ENCODE data around the gene PLCB2. TPM values are rescaled to one million over a fixed set of nuclear protein-coding genes. Genes with fewer than 3 reads are reported as not detected.

The PLCB2 gene
- total and polyA plus RNA-seq, 8 donors: 3.5 to 12.5 (median 5.5) TPM

GRCh38 chr15:40345225-40345866 lies 37.6 kb upstream of the PLCB2 start:
- Histone ChIP-seq H3K4me1 (peaks cover 33 to 74% (median 68%) of the 10 kb centered on the region in 4 donors), H3K36me3 (no peaks in the 10 kb centered on the region), H3K27ac (peak overlapping the region; percentile 37 to 74 (median 71)), H3K9me3 (no peaks in the 10 kb centered on the region), H3K4me3 (peak overlapping the region in 1 of 4 donors; percentile 3), H3K27me3 (no peaks in the 10 kb centered on the region)
- DNase-seq: no peak
- WGBS, 5 donors: 70 to 77% (median 74%) methylated on average over 4 to 10 of the region's 10 CpGs
- intact Hi-C loops (cut with DNase I; ENCODE audit: low total_unique reads): no loop called here
- TF ChIP-seq POLR2A (IDR thresholded peaks at IDR 0.05) (no peak), EP300 (IDR thresholded peaks at IDR 0.05) (no peak), POLR2AphosphoS5 (IDR thresholded peaks at IDR 0.05) (no peak), CTCF (IDR thresholded peaks at IDR 0.05) (no peak)

GRCh38 chr15:40344631-40345120 lies 36.9 kb upstream of the PLCB2 start:
- Histone ChIP-seq H3K27me3 (no peaks in the 10 kb centered on the region), H3K36me3 (no peaks in the 10 kb centered on the region), H3K4me3 (peak overlapping the region in 1 of 4 donors; percentile 3), H3K27ac (peak overlapping the region in 4 of 5 donors; percentile 28 to 73 (median 67)), H3K4me1 (peaks cover 39 to 80% (median 72%) of the 10 kb centered on the region in 4 donors), H3K9me3 (no peaks in the 10 kb centered on the region)
- intact Hi-C loops (cut with DNase I; ENCODE audit: low total_unique reads): no loop called here
- 27 to 35% (median 32%) methylated on average over 10 to 15 of the region's 15 CpGs for WGBS, 5 donors
- TF ChIP-seq CTCF (IDR thresholded peaks at IDR 0.05) (peak in 5 of 7 experiments; percentile 68 to 84 (median 71)), EP300 (IDR thresholded peaks at IDR 0.05) (no peak), POLR2AphosphoS5 (IDR thresholded peaks at IDR 0.05) (peak in 1 of 3 donors; percentile 47), POLR2A (IDR thresholded peaks at IDR 0.05) (no peak)
- peak; percentile 72 to 85 for DNase-seq

- peak overlapping the region in 3 of 5 donors; percentile 67 to 92 (median 90) for H3K27ac ChIP-seq
- peaks cover 44 to 85% (median 77%) of the 10 kb centered on the region in 4 donors for H3K4me1 ChIP-seq
- DNase-seq: no peak
Measured at GRCh38 chr15:40344217-40344616, 36.5 kb upstream of the PLCB2 start.

GRCh38 chr15:40343512-40343911 lies 35.8 kb upstream of the PLCB2 start:
- Histone ChIP-seq H3K4me3 (no peak overlapping the region), H3K27ac (peak overlapping the region; percentile 35 to 92 (median 67)), H3K27me3 (no peaks in the 10 kb centered on the region), H3K36me3 (no peaks in the 10 kb centered on the region), H3K4me1 (peaks cover 51 to 92% (median 84%) of the 10 kb centered on the region in 4 donors), H3K9me3 (no peaks in the 10 kb centered on the region)
- intact Hi-C loops (cut with DNase I; ENCODE audit: low total_unique reads): no loop called here
- DNase-seq: peak in 1 of 2 donors; percentile 77
- 69 to 82% (median 76%) methylated on average over 10 of the region's 10 CpGs for WGBS, 5 donors
- TF ChIP-seq POLR2A (IDR thresholded peaks at IDR 0.05): no peak
- TF ChIP-seq CTCF (IDR thresholded peaks at IDR 0.05): no peak
- TF ChIP-seq EP300 (IDR thresholded peaks at IDR 0.05): no peak
- TF ChIP-seq POLR2AphosphoS5 (IDR thresholded peaks at IDR 0.05): peak in 1 of 3 donors; percentile 3

More at GRCh38 chr15:40344217-40344616, 36.5 kb upstream of the PLCB2 start:
- Histone ChIP-seq H3K36me3 (no peaks in the 10 kb centered on the region), H3K27me3 (no peaks in the 10 kb centered on the region), H3K4me3 (no peak overlapping the region), H3K9me3 (no peaks in the 10 kb centered on the region)
- WGBS, 5 donors: 34 to 48% (median 45%) methylated on average over 4 to 6 of the region's 6 CpGs
- intact Hi-C loops (cut with DNase I; ENCODE audit: low total_unique reads): no loop called here
- TF ChIP-seq CTCF (IDR thresholded peaks at IDR 0.05): no peak
- TF ChIP-seq POLR2AphosphoS5 (IDR thresholded peaks at IDR 0.05): no peak
- TF ChIP-seq EP300 (IDR thresholded peaks at IDR 0.05): no peak
- no peak for TF ChIP-seq POLR2A (IDR thresholded peaks at IDR 0.05)
